HG03442 (cell line): Measurements from ENCODE around the gene WDR64.
"Not testable (repeated sequence)": the region's sequence is repeated elsewhere in the genome, so short reads cannot be mapped to it uniquely, and the experiment has no call there.

Source experiments
- ATAC-seq: cut with Tn5 transposase; IDR thresholded peaks from one replicate; pipeline ENCODE4 v1.9.1; 2021; ENCODE audit warnings: mild to moderate bottlenecking, moderate library complexity; ENCODE audit not compliant: unreplicated experiment

The WDR64 gene

DNA sequence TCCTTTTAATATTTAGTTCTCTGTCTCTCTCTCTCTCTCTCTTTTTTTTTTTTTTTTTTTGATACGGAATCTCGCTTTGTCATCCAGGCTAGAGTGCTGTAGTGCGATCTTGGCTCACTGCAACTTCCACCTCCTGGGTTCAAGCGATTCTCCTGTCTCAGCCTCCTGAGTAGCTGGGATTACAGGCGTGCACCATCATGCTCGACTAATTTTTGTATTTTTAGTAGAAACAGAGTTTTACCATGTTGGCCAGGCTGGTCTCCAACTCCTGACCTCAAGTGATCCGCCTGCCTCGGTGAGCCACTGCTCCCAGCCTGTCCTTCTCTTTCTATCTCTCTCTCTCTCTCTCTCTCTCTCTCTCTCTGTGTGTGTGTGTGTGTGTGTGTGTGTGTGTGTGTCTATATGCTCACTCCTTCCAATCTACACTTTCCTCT lies 83.4 kb downstream of the WDR64 start:
- ATAC-seq, result not testable (repeated sequence)

DNA sequence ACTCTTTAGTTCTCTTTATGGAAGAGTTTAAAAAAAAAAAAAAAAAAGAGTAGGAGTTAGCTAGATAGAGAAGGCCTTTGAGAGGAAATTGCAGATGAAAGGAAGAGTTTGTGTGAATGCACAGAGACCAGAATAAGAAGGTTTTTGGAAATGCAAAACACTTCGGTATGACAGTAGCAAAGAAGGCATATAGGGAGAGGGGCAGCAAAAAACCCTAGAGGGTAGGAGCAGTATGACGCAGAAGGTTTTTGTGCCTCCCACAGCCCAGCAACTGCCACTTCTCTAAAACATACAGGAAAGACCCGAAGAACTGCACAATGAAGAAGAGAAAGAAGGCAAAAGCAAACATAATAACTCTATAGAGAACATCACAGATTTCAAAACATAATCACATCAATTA lies 84.3 kb downstream of the WDR64 start:
- no peak for ATAC-seq

DNA sequence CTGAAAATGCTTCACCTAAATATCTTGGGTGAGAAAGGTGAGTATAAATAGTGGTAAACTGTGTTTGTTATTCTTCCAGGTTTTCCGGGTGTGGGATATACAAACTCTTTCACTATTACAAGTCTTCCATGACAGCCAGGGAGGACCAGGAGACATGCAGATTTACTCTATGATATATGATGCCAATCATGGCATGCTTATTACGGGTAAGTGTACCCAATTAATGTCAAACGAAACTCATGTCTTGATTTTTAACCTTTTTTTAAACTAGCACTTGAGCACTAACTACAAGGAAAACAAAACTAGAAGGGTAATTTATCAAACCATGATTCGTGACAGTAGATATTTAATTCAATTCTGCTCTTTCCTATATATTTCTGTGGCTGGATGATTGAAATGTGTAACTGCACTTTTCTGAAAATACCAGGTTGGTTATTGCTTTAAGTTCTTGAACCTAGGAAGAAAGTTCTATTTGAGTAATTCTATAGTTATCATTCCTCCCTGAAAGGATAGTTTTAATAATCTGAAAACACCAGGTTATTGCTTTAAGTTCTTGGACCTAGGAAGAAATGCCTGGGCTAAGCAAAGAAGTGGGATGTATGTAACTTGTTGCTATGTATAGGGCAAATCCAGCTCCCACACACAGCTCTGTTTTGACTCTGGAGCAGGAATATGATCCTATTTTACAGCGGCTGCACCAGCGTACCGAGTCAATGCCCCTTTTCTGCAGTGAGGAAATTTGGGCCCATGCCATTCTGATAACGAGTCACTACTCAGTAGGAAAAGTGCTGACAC lies 86.4 kb downstream of the WDR64 start:
- no peak for ATAC-seq

DNA sequence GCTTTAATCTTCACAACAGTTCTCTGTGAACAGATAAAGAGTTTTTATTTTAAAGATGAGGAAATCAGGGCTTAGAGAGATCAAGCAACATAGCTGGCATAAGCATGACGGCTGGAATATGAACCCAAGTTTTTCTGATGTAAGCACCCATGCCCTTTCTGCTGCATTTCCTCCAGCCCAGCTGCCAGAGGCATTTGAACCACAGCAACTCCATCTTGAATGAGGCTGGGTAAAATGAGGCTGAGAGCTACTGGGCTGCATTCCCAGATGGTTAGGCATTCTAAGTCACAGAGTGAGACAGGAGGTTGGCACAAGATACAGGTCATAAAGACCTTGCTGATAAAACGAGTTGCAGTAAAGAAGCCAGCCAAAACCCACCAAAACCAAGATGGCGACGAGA lies 90.0 kb downstream of the WDR64 start:
- no peak for ATAC-seq

DNA sequence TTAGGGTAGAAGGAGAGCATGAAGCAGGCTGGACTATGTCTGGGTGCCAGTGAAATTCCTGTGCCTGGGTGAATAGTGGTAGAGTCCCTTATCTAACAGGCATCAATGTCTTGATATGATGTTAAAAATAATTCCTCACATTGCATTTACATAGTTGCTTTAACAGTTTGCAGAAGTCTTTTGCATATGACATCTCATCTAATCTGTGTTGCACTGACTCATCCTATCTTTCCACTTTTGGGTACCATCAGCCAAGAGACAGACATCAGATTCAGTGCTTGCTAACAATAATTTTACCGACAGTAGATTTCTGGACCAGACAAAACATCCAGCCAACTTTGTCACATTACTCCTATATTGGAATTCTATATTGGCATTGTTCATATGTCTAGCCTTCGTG lies 92.5 kb downstream of the WDR64 start:
- no peak for ATAC-seq

DNA sequence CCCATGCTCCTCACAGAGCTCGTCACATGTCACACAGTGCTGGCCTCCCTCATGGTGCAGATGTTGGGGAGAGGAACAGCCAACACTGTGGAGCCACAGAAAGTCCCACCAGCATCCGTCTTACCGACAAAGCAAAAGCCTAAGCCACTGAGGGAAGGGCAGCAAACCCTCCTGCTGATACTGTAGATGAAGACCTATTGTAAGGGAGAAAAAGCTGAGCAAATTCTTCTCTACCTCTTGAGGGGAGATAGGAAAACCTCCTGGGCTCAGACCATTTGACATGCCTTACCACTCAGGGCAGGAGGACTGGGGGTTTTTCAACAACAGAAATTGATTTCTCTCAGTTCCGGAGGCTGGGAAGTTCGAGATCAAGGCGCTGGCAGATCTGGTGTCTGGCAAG lies 95.9 kb downstream of the WDR64 start:
- no peak for ATAC-seq

DNA sequence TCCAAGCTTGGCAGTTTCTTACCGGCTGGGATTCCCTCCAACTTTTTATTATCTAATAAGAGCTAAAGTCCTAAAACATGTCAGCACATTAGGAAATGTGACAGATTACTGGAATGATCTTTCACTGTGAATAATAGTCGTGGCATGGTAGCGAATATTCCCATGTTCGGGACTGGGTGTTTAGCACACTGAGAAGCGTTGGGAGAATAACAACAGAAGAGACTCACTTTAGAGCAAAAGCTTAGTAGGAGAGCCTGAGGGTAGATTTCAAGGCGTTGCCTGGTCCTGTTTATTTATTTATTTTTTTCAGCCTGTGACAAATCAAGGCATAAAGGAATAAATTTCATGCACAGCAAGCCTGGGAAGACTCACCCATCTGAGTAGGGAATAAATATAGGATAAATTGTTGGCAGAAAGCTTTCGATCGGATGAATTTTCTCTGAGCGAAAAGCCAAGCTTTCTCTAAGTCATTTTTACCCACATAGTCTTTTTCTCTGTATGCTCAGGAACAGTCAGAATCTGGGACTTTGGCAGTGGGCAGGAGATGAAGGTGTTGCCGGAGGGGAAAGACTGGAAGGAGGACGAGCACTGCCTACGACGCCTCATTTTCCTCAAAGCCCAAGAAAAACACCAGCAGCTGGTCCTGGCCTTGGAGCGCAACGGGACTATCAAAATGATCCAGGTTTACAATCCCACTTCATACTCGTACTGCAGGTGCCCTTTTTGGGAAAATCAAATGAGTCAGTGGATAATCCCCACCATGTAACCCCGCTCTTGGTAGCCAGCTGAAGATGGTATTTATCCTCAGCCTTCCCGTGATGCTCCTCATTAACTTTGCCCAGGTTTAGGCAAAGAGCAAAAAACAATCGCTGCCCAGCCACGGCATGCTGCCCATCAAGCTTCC lies 97.2 kb downstream of the WDR64 start:
- no peak for ATAC-seq

DNA sequence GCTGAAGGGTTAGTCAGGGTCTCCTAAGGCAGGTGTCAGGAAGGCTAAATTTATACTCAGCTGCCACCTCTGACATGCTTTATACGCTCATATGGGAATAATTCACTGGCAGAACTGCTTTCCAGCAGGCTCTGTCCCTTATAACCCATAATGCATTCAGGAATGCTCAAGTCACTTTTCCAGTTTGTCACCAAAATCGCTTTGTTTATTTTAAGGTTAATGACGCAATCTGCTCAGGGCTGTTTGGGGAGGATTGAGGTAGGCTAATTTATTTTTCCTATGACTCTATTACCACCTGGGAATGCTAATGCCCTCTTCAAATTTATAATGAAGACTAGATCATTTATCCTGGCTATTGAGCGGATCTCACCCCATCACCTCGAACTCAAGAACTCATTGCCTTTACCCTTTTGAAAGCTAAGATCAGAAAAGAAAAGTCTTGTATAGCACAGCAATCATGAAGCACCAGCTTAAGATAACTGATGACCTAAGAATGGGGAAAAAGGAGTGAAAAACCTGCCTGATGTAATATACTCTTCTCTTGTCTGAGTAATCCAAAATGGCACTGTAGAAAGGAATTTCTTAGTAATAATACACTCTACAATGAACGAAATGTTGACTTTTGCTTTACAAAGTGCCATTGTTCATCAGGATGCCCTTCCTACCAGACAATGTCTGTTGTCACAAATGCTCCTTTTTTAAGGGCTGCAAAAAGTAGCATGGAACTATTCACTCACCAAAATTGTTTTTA lies 98.0 kb downstream of the WDR64 start:
- no peak for ATAC-seq

DNA sequence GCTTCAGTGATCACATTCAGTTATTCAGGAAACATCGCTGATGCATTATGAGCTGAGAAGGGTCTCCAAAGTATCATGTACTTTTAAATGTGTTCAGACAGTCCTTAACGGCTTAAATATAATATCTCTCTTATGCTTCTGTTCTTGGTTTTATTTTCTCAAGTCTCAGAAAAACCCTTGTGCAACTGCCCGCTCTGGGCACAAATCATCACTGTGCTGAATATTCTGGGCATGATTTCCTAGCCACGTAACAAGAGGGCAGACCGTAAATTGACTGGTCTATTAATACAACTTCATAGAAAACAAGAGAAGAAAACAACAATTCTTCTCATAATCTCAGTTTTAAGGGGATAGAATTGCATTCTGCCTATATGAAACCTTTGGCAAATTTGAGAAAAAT lies 99.4 kb downstream of the WDR64 start:
- no peak for ATAC-seq

DNA sequence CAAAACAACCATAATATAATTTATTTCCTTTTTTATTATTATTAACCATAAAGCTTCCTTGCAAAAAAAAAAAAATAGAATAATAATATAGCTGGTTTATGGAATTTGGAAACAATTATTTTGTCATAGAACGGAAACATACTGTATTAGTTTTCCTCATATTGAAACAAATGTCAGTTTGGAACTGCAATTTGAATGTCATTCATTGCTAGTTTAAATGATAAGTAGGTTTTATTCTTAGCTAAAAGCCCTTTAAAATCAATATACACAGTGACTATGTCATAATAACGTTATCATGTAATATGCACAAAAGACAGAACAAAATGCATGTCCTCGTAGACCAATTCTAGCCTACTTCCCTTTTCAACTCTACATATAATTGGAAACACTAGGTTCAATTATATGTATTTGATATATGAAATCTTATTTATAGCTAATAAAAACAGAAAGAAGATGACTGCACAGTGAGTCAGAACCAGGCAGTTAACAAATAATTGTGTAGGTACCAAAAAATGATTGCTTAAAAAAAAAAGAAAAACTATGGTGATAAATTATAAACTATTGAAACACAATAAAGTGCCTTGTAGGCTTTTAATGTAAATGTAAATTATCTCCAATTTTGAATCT lies 110.7 kb downstream of the WDR64 start:
- no peak for ATAC-seq

DNA sequence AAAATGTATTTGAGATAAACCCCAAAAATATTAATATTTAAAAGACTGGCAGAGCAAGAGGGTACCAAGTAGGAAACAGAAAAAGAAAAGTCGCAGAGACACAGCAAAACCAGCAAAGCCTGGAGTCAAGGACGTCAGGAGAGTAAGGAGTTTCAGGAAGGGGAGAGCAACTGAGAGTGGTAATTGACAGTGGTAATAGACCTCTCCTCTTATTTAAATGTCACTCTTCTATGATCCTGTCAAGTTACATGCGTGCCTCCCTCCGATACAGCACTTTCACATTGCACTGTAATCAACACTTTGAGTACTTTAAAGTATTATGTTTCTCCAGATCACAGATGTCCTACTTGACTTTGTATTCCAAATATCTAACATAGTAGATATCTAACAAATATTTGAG lies 113.3 kb downstream of the WDR64 start:
- ATAC-seq, result no peak

DNA sequence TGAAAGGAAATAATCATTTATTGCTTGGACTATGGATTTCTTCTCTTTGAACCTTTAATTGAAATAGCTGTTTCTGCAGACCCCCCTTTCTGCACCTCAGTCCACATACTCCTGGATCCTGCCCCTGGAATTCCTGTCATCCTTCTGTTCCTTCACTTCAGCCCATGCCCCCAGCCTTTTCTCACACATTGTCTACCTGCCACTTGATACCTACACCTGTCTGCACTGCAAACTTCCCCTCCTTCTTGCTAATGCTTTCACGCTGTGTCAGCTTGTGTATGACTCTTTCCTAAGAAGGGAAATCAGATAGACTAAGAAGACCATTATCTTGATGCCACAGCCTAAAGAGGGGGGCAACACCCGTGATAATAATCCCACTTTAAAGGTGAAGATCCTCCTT lies 115.7 kb downstream of the WDR64 start:
- ATAC-seq, result no peak

DNA sequence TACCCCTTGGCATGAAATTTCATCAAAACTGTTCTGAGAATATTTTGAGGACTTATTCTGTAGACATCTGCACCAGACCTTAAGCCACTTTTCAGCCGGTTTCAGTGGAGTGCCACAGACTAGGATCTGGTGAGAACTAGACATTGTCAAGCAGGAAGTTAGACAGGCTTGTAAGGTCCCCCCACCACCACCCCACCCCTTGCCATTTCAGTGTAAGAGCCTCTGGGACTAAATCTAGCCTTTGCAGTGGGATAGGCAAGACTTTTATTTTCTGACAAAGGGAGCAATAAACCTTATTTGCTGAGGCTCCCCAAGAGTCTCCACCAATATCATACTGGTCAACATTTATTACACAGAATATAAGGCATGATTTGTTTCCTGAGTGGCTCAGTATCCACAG lies 118.0 kb downstream of the WDR64 start:
- ATAC-seq, result no peak

DNA sequence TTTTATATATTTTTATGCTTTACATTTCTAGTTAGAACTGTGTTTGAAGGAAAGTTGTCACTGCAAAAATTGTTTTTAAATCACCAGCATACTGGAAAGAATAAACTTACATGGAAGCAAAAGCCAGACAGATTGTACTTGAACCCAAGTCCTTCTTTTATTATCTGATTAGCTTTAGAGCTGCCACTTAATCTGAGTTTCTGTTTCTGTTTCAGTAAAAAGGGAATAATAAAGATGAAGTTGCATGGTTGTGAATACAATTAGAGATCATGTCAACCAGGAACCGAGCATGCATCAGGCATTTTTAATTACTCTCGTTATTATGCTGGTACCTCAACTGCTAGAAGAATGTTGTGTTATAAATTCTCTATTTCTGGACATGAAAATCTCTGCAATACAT lies 119.0 kb downstream of the WDR64 start:
- ATAC-seq, result no peak

DNA sequence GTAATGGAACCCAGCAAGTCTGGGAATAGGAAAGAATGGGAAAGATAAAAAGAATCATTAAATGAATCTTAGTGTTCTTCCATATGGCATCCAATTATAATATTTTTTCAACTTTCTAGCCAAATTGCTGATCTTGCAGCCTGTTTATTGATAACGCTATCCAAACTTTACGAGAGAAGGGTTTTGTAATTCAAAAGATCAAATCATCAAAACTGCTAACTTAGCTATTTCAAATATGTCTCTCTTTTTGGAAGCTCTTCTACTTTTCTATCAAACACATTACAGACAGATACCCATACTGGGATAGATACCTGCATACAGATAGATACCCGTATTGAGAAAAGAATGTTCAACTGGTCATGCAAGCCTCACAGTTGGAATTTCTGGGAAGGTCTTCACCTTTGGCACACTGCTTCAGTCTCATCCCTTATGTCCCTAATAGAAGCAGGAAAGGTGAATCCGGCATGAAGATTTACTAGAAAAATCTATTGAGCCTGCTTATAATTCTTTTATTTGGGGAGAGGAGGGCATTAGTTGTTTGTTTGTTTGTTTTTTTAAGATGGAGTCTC lies 120.9 kb downstream of the WDR64 start:
- no peak for ATAC-seq

DNA sequence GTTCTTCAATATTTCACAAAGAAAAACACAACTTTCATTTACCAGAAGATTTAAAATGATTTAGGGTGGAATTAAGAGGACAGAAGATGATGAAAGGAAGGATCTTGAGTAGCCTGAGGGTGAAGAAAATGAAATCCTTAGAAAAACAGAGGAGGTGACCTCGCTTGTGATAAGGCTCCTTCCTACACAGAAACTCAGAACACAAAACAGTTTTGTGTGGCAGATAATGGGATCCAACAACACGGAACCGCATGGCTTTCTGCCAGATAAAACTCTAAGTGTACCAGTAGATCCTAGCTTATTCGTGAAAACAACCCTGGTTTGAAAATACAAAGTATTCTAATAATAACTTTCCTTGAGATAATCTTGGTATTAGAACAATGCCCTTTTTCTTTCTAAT lies 121.9 kb downstream of the WDR64 start:
- no peak for ATAC-seq

DNA sequence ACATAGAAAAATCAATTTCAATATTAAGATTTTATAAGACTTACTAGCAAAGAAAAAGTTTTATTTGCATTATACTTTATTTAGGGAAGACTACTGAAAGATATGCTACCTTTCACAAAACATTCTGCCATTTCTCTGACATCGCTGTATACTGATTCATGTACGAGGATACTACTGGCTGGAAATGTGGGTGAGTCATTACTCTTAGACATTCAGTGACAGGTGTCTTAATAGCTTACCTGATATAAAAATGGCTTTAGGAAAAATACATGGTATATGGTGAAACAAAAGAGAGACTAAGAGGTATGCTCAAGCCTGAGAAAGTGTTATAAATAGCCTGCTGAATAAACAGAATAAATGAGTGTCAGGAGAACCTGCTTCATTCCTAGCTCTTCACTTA lies 122.9 kb downstream of the WDR64 start:
- ATAC-seq, result no peak

DNA sequence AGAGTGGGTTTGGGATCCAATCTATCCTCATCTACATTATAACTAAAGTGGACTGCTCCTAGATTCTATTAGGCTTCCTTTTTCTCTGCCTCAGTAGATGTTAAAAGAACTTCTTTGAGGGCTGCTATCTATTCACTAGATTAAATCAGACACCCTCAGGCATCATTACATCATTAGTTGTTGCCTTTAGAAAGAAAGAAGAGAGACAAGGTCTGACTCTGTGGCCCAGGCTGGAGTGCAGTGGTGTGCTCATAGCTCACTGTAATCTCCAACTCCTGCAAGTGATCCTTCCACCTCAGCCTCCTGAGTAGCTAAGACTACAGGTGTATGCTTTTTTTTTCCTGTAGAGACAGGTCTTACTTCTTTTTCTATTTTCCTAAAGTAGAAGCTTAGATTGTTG lies 124.8 kb downstream of the WDR64 start:
- no peak for ATAC-seq

DNA sequence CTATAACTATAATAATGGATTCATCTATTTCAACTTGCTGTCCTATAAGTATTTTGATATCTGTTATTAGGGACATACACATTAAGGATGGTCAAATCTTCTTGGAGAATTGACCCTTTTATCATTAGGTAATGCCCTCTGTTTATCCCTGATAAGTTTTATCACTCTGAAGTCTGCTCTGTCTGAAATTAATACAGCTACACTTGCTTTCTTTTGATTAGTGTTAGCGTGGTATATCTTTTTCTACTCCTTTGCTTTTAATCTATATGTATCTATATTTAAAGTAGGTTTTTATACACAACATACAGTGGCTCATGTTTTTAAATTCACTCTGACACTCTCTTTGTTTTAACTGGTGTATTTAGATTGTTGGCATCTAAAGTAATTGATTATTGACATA lies 126.0 kb downstream of the WDR64 start:
- no peak for ATAC-seq

DNA sequence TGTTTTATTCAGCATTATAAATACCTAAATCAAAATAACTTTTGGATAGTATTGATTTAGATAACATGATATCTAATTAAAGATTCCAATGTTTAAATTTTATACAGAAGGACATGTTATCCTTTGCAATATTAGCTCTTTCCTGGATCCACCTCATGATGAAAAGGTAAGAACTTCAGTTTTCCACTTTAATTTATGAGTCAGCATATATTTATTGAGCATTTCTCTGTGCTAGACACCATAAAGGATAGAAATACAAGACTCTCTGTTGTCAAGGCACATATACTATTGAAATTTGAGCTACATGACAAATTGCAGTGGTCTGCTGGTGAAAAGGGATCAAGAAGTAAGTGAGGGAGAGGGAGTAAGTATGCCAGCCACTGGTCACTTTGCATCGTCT lies 127.8 kb downstream of the WDR64 start:
- no peak for ATAC-seq

DNA sequence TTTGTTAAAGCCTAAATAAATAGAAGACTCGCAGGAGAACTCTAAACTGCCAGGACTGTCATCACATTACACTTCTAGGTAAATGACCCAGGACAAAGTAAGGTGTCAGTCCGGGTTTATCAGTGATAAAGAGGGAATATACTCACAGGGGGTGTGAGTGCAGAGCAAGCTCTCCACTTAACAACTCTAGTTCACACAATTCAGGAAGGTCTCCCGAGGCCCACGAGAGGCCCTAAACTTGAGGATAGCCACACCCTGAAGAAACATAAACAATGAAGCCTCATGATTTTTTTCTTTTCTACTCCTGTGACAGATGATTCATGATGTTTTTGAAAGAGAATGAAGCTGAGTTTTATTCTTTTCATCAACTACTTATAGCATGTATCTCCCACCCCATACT lies 130.3 kb downstream of the WDR64 start:
- no peak for ATAC-seq
